BLaER1 treated with 17β-estradiol and CSF1 and Interleukin-3, amounts not matched to agents 10 nM and 100 nM (cell line): ENCODE results near the gene SKI.
A peak's percentile ranks its signal among the peaks of the same experiment; 100 is the strongest.
"Not testable (repeated sequence)": the region's sequence is repeated elsewhere in the genome, so short reads cannot be mapped to it uniquely, and the experiment has no call there.

Experiments
- H3K27ac ChIP-seq, 11 experiments: shearing (Covaris generic); formaldehyde crosslinking; 2 replicates each; pipeline ENCODE4 v1.8.1; 2022
- H3K27me3 ChIP-seq, 11 experiments: shearing (Covaris generic); formaldehyde crosslinking; 2 replicates each; pipeline ENCODE4 v1.8.1; 2022
- H3K36me3 ChIP-seq, 11 experiments: shearing (Covaris generic); formaldehyde crosslinking; 2 replicates each; pipeline ENCODE4 v1.8.1; 2022
- H3K4me1 ChIP-seq, 10 experiments: shearing (Covaris generic); formaldehyde crosslinking; 2 replicates each; pipeline ENCODE4 v1.8.1; 2022
- H3K4me2 ChIP-seq, 11 experiments: shearing (Covaris generic); formaldehyde crosslinking; 2 replicates each; pipeline ENCODE4 v1.8.1; 2022
- H3K4me3 ChIP-seq, 10 experiments: shearing (Covaris generic); formaldehyde crosslinking; 2 replicates each; pipeline ENCODE4 v1.8.1; 2022
- H3K9ac ChIP-seq, 11 experiments: shearing (Covaris generic); formaldehyde crosslinking; 2 replicates each; pipeline ENCODE4 v1.8.1; 2022
- H3K9me3 ChIP-seq, 11 experiments: shearing (Covaris generic); formaldehyde crosslinking; replicated peaks in 1 of 11; 2 replicates each; pipeline ENCODE4 v1.8.1; 2022
- H4K20me1 ChIP-seq, 11 experiments: shearing (Covaris generic); formaldehyde crosslinking; 2 replicates each; pipeline ENCODE4 v1.8.1; 2022
- Cebpa-rat ChIP-seq, 11 experiments: shearing (Covaris generic); IDR thresholded peaks; 2 replicates each; pipeline ENCODE4 v1.8.1; 2022

The SKI gene

DNA sequence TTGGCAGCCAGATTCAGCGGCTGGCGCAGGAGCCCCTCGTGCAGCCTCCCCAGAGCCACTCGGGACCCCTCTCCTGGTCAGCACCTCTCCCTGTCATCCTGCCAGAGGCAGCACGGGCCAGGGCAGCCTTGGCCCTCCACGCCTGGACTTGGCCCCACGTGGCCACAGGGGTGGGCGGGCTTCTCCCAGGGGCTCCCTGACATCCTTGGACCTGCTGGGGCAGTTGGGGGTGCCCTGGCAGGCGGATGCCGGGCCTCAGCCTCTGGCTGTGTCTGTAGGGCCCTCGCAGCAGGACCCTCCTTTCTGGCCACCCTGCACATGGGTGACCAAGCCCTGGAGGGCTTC is 103.1 kb downstream of the SKI start:
- no peak for TF ChIP-seq Cebpa-rat (IDR thresholded peaks at IDR 0.05)
- H3K27ac ChIP-seq: no peak overlapping the region

GRCh38 chr1:2331580-2331979 is 103.5 kb downstream of the SKI start:
- H4K20me1 ChIP-seq: peaks cover 0 to 38% (median 0%) of the 10 kb centered on the region in 11 experiments; a peak in 5 of 22 replicates
- not testable (repeated sequence) for H3K27ac ChIP-seq, H3K9me3 ChIP-seq, H3K4me3 ChIP-seq, H3K36me3 ChIP-seq, H3K9ac ChIP-seq, H3K4me2 ChIP-seq, H3K27me3 ChIP-seq
- peaks cover 4 to 11% (median 8%) of the 10 kb centered on the region in 10 experiments; a peak in 19 of 20 replicates for H3K4me1 ChIP-seq

More for the DNA sequence above, 103.1 kb downstream of the SKI start:
- no peak overlapping the region for H3K4me3 ChIP-seq
- peaks cover 0 to 4% (median 0%) of the 10 kb centered on the region in 11 experiments; a peak in 2 of 22 replicates for H3K9me3 ChIP-seq
- H3K36me3 ChIP-seq: no peaks in the 10 kb centered on the region
- peaks cover 0 to 3% (median 0%) of the 10 kb centered on the region in 11 experiments; a peak in 4 of 22 replicates for H3K27me3 ChIP-seq
- no peak overlapping the region for H3K4me2 ChIP-seq
- H4K20me1 ChIP-seq: peaks cover 0 to 38% (median 0%) of the 10 kb centered on the region in 11 experiments; a peak in 5 of 22 replicates
- no peak overlapping the region for H3K9ac ChIP-seq
- peaks cover under 1 to 7% (median 4%) of the 10 kb centered on the region in 10 experiments; a peak in 17 of 20 replicates for H3K4me1 ChIP-seq

DNA sequence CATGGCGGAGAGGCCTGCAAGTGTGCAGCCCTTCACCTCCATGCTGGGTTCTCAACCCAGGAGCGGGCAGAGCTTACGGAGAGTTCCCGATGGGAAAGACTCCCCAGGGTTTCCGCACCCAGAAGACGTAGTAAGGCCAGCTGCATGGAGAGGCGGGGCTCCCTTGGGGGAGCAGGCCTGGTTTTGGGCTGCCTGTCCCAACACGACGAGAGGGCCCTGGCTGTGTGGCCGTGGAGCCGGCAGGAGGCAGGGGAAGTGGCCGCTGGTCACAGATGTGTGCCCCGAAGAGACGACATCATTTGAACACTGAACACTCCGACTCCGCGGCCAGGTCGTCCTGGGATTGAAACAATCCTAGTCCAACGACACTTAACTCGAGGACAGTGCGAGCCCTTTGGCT is 106.2 kb downstream of the SKI start:
- Histone ChIP-seq H3K9me3 (no peaks in the 10 kb centered on the region), H3K4me3 (no peak overlapping the region), H3K4me2 (no peak overlapping the region), H4K20me1 (peaks cover 0 to 37% (median 0%) of the 10 kb centered on the region in 11 experiments; a peak in 5 of 22 replicates), H3K36me3 (no peaks in the 10 kb centered on the region), H3K27ac (no peak overlapping the region), H3K4me1 (peaks cover 8 to 15% (median 12%) of the 10 kb centered on the region in 10 experiments; a peak in 19 of 20 replicates), H3K9ac (no peak overlapping the region), H3K27me3 (peaks cover 0 to 30% (median 3%) of the 10 kb centered on the region in 11 experiments; a peak in 7 of 22 replicates)
- TF ChIP-seq Cebpa-rat (IDR thresholded peaks at IDR 0.05): no peak

DNA sequence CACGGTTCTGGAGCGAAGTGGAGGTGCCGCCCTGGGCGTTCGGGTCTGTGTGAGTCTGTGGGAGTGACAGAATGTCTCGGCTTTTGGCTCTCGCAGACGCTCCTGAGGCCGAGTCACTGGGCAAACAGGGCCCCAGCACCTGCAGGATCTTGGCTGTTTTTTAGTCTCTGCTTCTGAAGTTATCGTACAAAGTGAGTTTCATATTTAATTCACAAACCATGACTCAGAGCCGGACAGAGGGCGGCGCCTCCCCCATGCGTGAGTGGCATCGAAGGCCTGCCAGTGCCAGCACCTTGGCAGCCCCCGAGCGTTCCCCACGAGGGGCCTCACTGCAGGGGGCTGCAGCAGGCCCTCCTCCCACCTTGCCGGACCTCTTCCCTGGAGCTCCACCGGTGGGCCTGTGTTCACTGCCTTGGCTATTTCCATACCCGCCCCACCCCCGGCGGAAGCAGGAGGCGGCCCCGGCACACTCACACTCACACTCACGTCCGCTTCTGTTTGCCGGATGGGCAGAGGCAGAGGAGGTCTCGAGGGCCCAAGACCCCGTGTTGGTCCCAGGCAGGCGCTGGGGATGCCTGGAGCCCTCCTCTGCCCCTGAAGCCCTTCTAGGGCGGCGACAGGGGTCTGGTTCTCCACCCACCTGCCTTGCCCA is 106.9 kb downstream of the SKI start:
- Histone ChIP-seq H3K4me2 (no peak overlapping the region), H3K27ac (no peak overlapping the region), H3K9me3 (no peaks in the 10 kb centered on the region), H3K4me3 (no peak overlapping the region), H3K9ac (no peak overlapping the region), H4K20me1 (peaks cover 0 to 37% (median 0%) of the 10 kb centered on the region in 11 experiments; a peak in 5 of 22 replicates), H3K27me3 (peaks cover 0 to 33% (median 3%) of the 10 kb centered on the region in 11 experiments; a peak in 7 of 22 replicates), H3K36me3 (no peaks in the 10 kb centered on the region), H3K4me1 (peaks cover 8 to 15% (median 12%) of the 10 kb centered on the region in 10 experiments; a peak in 19 of 20 replicates)
- TF ChIP-seq Cebpa-rat (IDR thresholded peaks at IDR 0.05): no peak

- Histone ChIP-seq H3K36me3 (no peaks in the 10 kb centered on the region), H3K27ac (no peak overlapping the region), H4K20me1 (peaks cover 0 to 37% (median 0%) of the 10 kb centered on the region in 11 experiments; a peak in 4 of 22 replicates), H3K27me3 (peaks cover 0 to 33% (median 3%) of the 10 kb centered on the region in 11 experiments; a peak in 7 of 22 replicates), H3K4me3 (no peak overlapping the region), H3K4me2 (peak overlapping the region in 10 of 11 experiments; percentile 33 to 71 (median 53); a peak in 18 of 22 replicates), H3K9me3 (no peaks in the 10 kb centered on the region), H3K9ac (peak overlapping the region in 4 of 11 experiments; percentile 2 to 50 (median 12); a peak in 3 of 22 replicates), H3K4me1 (peaks cover 8 to 15% (median 12%) of the 10 kb centered on the region in 10 experiments; a peak in 19 of 20 replicates)
- TF ChIP-seq Cebpa-rat (IDR thresholded peaks at IDR 0.05): no peak
These were observed 107.8 kb downstream of the SKI start for GRCh38 chr1:2335721-2336455.

DNA sequence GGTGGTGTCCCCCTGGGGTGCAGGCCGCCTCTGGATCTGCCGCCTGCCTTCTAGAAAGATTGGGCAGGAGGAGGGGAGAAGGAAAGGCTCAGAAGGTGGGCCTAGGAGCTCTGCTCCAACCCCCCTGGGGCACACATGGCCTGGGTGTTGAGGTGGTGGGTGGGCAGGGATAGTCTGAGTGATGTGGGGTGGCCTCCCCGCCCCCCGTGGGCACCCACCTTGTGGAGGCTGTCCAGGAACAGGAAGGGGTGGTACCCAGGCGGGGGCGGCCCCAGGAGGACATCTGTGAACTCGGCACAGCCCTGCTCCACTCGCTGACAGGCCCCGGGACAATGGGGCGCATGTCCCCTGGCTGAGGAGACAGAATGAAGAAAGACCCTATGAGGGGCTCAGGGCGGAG is 108.4 kb downstream of the SKI start:
- no peak for TF ChIP-seq Cebpa-rat (IDR thresholded peaks at IDR 0.05)
- no peaks in the 10 kb centered on the region for H3K36me3 ChIP-seq
- H3K4me3 ChIP-seq: no peak overlapping the region
- peaks cover 0 to 33% (median 3%) of the 10 kb centered on the region in 11 experiments; a peak in 7 of 22 replicates for H3K27me3 ChIP-seq
- H3K4me2 ChIP-seq: peak overlapping the region; percentile 13 to 71 (median 48); a peak in 20 of 22 replicates
- peak overlapping the region in 4 of 11 experiments; percentile 2 to 50 (median 12); a peak in 4 of 22 replicates for H3K9ac ChIP-seq
- no peak overlapping the region for H3K27ac ChIP-seq
- no peaks in the 10 kb centered on the region for H3K9me3 ChIP-seq
- H3K4me1 ChIP-seq: peaks cover 8 to 15% (median 12%) of the 10 kb centered on the region in 10 experiments; a peak in 19 of 20 replicates
- H4K20me1 ChIP-seq: peaks cover 0 to 37% (median 0%) of the 10 kb centered on the region in 11 experiments; a peak in 4 of 22 replicates

GRCh38 chr1:2337081-2337480 is 109.0 kb downstream of the SKI start:
- H3K4me2 ChIP-seq: peak overlapping the region in 8 of 11 experiments; percentile 13 to 71 (median 48); a peak in 12 of 22 replicates
- 0 out of 22 replicates have a peak overlapping the region, but pooled peaks of 1 of the 11 experiments have one; percentile 12 for H3K9ac ChIP-seq
- peaks cover 8 to 15% (median 12%) of the 10 kb centered on the region in 10 experiments; a peak in 19 of 20 replicates for H3K4me1 ChIP-seq
- peaks cover 0 to 33% (median 3%) of the 10 kb centered on the region in 11 experiments; a peak in 7 of 22 replicates for H3K27me3 ChIP-seq
- H3K9me3 ChIP-seq: no peaks in the 10 kb centered on the region
- no peak overlapping the region for H3K27ac ChIP-seq
- no peak overlapping the region for H3K4me3 ChIP-seq
- peaks cover 0 to 37% (median 0%) of the 10 kb centered on the region in 11 experiments; a peak in 4 of 22 replicates for H4K20me1 ChIP-seq
- no peaks in the 10 kb centered on the region for H3K36me3 ChIP-seq
- TF ChIP-seq Cebpa-rat (IDR thresholded peaks at IDR 0.05): no peak

- peaks cover 0 to 35% (median 0%) of the 10 kb centered on the region in 11 experiments; a peak in 3 of 22 replicates for H4K20me1 ChIP-seq
- H3K9me3 ChIP-seq: no peaks in the 10 kb centered on the region
- no peak overlapping the region for H3K27ac ChIP-seq
- TF ChIP-seq Cebpa-rat (IDR thresholded peaks at IDR 0.05): no peak
- H3K4me1 ChIP-seq: peaks cover 8 to 15% (median 12%) of the 10 kb centered on the region in 10 experiments; a peak in 19 of 20 replicates
- H3K36me3 ChIP-seq: no peaks in the 10 kb centered on the region
- H3K9ac ChIP-seq: no peak overlapping the region
- peaks cover 0 to 33% (median 3%) of the 10 kb centered on the region in 11 experiments; a peak in 7 of 22 replicates for H3K27me3 ChIP-seq
- no peak overlapping the region for H3K4me2 ChIP-seq
- no peak overlapping the region for H3K4me3 ChIP-seq
These were observed 109.4 kb downstream of the SKI start for GRCh38 chr1:2337501-2337900.
